Activated CD8-positive, alpha-beta T cell treated with anti-CD3 and anti-CD28 coated beads for 36 hours (primary cell): ENCODE measurements around the gene CD46. TPM values are rescaled to one million over a fixed set of nuclear protein-coding genes. Genes with fewer than 3 reads are reported as not detected.
A peak's percentile ranks its signal among the peaks of the same experiment; 100 is the strongest.

Source experiments
- ATAC-seq: fragments of 200-7000 bp; cut with Tn5 transposase; one replicate; pipeline ENCODE4 v1.10.0; 2021; ENCODE audit warnings: mild to moderate bottlenecking, moderate library complexity
- CTCF ChIA-PET: fragments of 350-600 bp; sonication (Branson Sonifier 250); formaldehyde crosslinking; loops from one replicate; lab custom pipeline; 2021; ENCODE audit warnings: antibody characterized with exemption; lab: Charles Lee
- POLR2A ChIA-PET: fragments of 350-600 bp; sonication (Branson Sonifier 250); formaldehyde crosslinking; loops from one replicate; lab custom pipeline; 2021; ENCODE audit warnings: antibody characterized with exemption; lab: Charles Lee
- DNase-seq: peaks from one replicate; pipeline ENCODE4 v3.0.0-alpha.2; 2020
- H3K27ac Mint-ChIP-seq: one replicate; pipeline ENCODE4 v1.8.0; 2021; ENCODE audit warnings: mild to moderate bottlenecking, mixed read lengths
- H3K27me3 Mint-ChIP-seq: one replicate; pipeline ENCODE4 v1.8.0; 2021; ENCODE audit warnings: mixed read lengths
- H3K36me3 Mint-ChIP-seq: one replicate; pipeline ENCODE4 v1.8.0; 2021; ENCODE audit warnings: low read depth, mixed read lengths
- H3K4me1 Mint-ChIP-seq: one replicate; pipeline ENCODE4 v1.8.0; 2021; ENCODE audit warnings: low read depth, mixed read lengths
- H3K4me3 Mint-ChIP-seq: one replicate; pipeline ENCODE4 v1.8.0; 2021; ENCODE audit warnings: mild to moderate bottlenecking, moderate library complexity, mixed read lengths
- H3K9me3 Mint-ChIP-seq: one replicate; pipeline ENCODE4 v1.8.0; 2021; ENCODE audit warnings: mixed read lengths
- CTCF ChIP-seq: fragments of 200-600 bp; IDR thresholded peaks from one replicate; pipeline ENCODE4 v1.8.0; 2022; ENCODE audit warnings: antibody characterized with exemption, mild to moderate bottlenecking
- intact Hi-C: fragments of 100-400 bp; cut with micrococcal nuclease; formaldehyde crosslinking; loops from one replicate; pipeline ENCODE4 v1.10.0; 2022
- total RNA-seq, 2 experiments: library from RNA; stranded (reverse); gene quantifications; one replicate each; pipeline ENCODE4 v1.2.3, GENCODE V29; 2021

The CD46 gene
- total RNA-seq, 2 experiments from 2014 or later: 77.7 to 84.3 TPM

- no peak for ATAC-seq
- CTCF ChIA-PET: no interaction called here
- intact Hi-C loops: no loop called here
- Mint-ChIP-seq H3K27me3 (no peaks in the 10 kb centered on the region), H3K9me3 (peaks cover 4% of the 10 kb centered on the region), H3K4me3 (no peak overlapping the region), H3K27ac (no peak overlapping the region), H3K36me3 (peaks cover 65% of the 10 kb centered on the region), H3K4me1 (peaks cover 25% of the 10 kb centered on the region)
- no peak for DNase-seq
- no peak for TF ChIP-seq CTCF
- POLR2A ChIA-PET: interaction anchor here (1.7 kb wide), 1 partner anchor 27 kb away, joined by 3 read pairs; the partner anchor contains the start of gene CD46
These were observed 27.2 kb downstream of the CD46 start for GRCh38 chr1:207779008-207779407.

GRCh38 chr1:207781312-207781711 is 29.5 kb downstream of the CD46 start:
- ATAC-seq (no peak), DNase-seq (no peak)
- no peak for TF ChIP-seq CTCF
- Mint-ChIP-seq H3K4me1 (peaks cover 21% of the 10 kb centered on the region), H3K36me3 (peaks cover 49% of the 10 kb centered on the region), H3K27ac (no peak overlapping the region), H3K4me3 (no peak overlapping the region), H3K27me3 (no peaks in the 10 kb centered on the region), H3K9me3 (peaks cover 4% of the 10 kb centered on the region)
- intact Hi-C loops: no loop called here
- ChIA-PET CTCF (no interaction called here), POLR2A (no interaction called here)

- Mint-ChIP-seq H3K4me3 (no peak overlapping the region), H3K36me3 (peaks cover 12% of the 10 kb centered on the region), H3K9me3 (no peaks in the 10 kb centered on the region), H3K27me3 (no peaks in the 10 kb centered on the region), H3K4me1 (no peaks in the 10 kb centered on the region), H3K27ac (no peak overlapping the region)
- DNase-seq (no peak), ATAC-seq (no peak)
- intact Hi-C loops: no loop called here
- TF ChIP-seq CTCF: no peak
- ChIA-PET POLR2A (interaction anchor here (1.1 kb wide), 1 partner anchor 19 kb away, joined by 3 read pairs; no protein-coding TSS in a partner anchor), CTCF (interaction anchor here (0.8 to 3.7 kb wide), 3 partner anchors 9 to 114 kb away, joined by 3 to 33 read pairs (median 5); no protein-coding TSS in a partner anchor)
These were observed 35.9 kb downstream of the CD46 start for GRCh38 chr1:207787776-207788175.

GRCh38 chr1:207789386-207789785 is 37.5 kb downstream of the CD46 start:
- Mint-ChIP-seq H3K4me3 (no peak overlapping the region), H3K27ac (no peak overlapping the region), H3K27me3 (no peaks in the 10 kb centered on the region), H3K9me3 (no peaks in the 10 kb centered on the region), H3K36me3 (peaks cover 9% of the 10 kb centered on the region), H3K4me1 (no peaks in the 10 kb centered on the region)
- CTCF ChIA-PET: interaction anchor here (2.0 kb wide), 1 partner anchor 12 kb away, joined by 5 read pairs; no protein-coding TSS in a partner anchor
- ATAC-seq (no peak), DNase-seq (no peak)
- no peak for TF ChIP-seq CTCF
- POLR2A ChIA-PET: no interaction called here
- intact Hi-C loops: no loop called here

GRCh38 chr1:207789792-207790787 is 38.2 kb downstream of the CD46 start:
- ChIA-PET CTCF (interaction anchor here (1.0 to 2.0 kb wide), 2 partner anchors 13 to 170 kb away, joined by 3 to 5 read pairs; no protein-coding TSS in a partner anchor), POLR2A (no interaction called here)
- no peaks in the 10 kb centered on the region for H3K9me3 Mint-ChIP-seq
- no peak for ATAC-seq
- TF ChIP-seq CTCF: no peak
- H3K27ac Mint-ChIP-seq: peak overlapping the region; percentile 39
- H3K4me3 Mint-ChIP-seq: no peak overlapping the region
- H3K27me3 Mint-ChIP-seq: no peaks in the 10 kb centered on the region
- H3K4me1 Mint-ChIP-seq: no peaks in the 10 kb centered on the region
- H3K36me3 Mint-ChIP-seq: peaks cover 8% of the 10 kb centered on the region
- intact Hi-C loops: no loop called here
- DNase-seq: no peak
